Measurements from ENCODE around the gene HAUS7. TPM values are rescaled to one million over a fixed set of nuclear protein-coding genes. Genes with fewer than 3 reads are reported as not detected.

HAUS7 gene
- total RNA-seq, 1 experiment from 2014 or later: 28.9 TPM

GRCh38 chrX:153441981-153442380 lies 28.4 kb downstream of the HAUS7 start:
- H3K9me3 ChIP-seq (ENCODE audit: control insufficient read depth in 1 of 2, insufficient read depth in 1 of 2, low read depth in 1 of 2, low read length in 2 of 2): no peaks in the 10 kb centered on the region
- H3K27me3 ChIP-seq (ENCODE audit: insufficient read depth, low read length): no peaks in the 10 kb centered on the region
- H3K79me2 ChIP-seq (ENCODE audit: insufficient read depth, low read length): no peaks in the 10 kb centered on the region
- no peak overlapping the region for H3K4me2 ChIP-seq (ENCODE audit: low read length)
- ChIA-PET CTCF (interaction anchor here (0.5 kb wide), 1 partner anchor 30 kb away, joined by 5 read pairs; no protein-coding TSS in a partner anchor), POLR2A (no interaction called here), RAD21 (ENCODE audit: low non-redundant PET in 1 of 2, low total read pairs in 2 of 2, uncharacterized antibody in 2 of 2, unreplicated experiment in 2 of 2) (no interaction called here)
- no peak overlapping the region for H3K9ac ChIP-seq (ENCODE audit: low read length)
- no peak overlapping the region for H2AFZ ChIP-seq (ENCODE audit: low read depth, low read length, poor library complexity, severe bottlenecking)
- no peak overlapping the region for H3K4me3 ChIP-seq (replicated peaks in 1 of 2; ENCODE audit: low read depth in 1 of 2, low read length in 2 of 2)
- ATAC-seq (no peak), DNase-seq (ENCODE audit: low read depth, low spot score) (no peak)
- intact Hi-C loops (cut with micrococcal nuclease): no loop called here
- no peak overlapping the region for H3K27ac ChIP-seq (ENCODE audit: low read depth, low read length)
- no peaks in the 10 kb centered on the region for H4K20me1 ChIP-seq (ENCODE audit: insufficient read depth)
- no TSS peak for BruUV-seq (replicated peaks)
- no peaks in the 10 kb centered on the region for H3K9me2 ChIP-seq (ENCODE audit: insufficient read depth)
- TF ChIP-seq SP1 (IDR thresholded peaks at IDR 0.05; ENCODE audit: low read depth): no peak
- no peak for TF ChIP-seq FOSL1 (IDR thresholded peaks at IDR 0.05; ENCODE audit: low read depth)
- TF ChIP-seq SRF (IDR thresholded peaks at IDR 0.05; ENCODE audit: low read depth): no peak
- TF ChIP-seq, protein P1, sequence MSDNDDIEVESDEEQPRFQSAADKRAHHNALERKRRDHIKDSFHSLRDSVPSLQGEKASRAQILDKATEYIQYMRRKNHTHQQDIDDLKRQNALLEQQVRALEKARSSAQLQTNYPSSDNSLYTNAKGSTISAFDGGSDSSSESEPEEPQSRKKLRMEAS (IDR thresholded peaks at IDR 0.05): no peak
- no peak for TF ChIP-seq ELF1 (IDR thresholded peaks at IDR 0.05; ENCODE audit: borderline replicate concordance, low read depth)
- TF ChIP-seq, protein P2, sequence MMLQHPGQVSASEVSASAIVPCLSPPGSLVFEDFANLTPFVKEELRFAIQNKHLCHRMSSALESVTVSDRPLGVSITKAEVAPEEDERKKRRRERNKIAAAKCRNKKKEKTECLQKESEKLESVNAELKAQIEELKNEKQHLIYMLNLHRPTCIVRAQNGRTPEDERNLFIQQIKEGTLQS (IDR thresholded peaks at IDR 0.05): no peak
- TF ChIP-seq POLR2A (IDR thresholded peaks at IDR 0.05; ENCODE audit: borderline replicate concordance, extremely low read depth, insufficient read depth, insufficient read length): no peak
- TF ChIP-seq CBX3 (IDR thresholded peaks at IDR 0.05; ENCODE audit: low read depth): no peak
- no peak for TF ChIP-seq YY1 (IDR thresholded peaks at IDR 0.05; ENCODE audit: extremely low read depth, insufficient replicate concordance, low read depth, low read length)
- TF ChIP-seq POLR2AphosphoS5 (IDR thresholded peaks at IDR 0.05; ENCODE audit: low read depth, low read length): no peak
- no peak for TF ChIP-seq TCF7L2 (IDR thresholded peaks at IDR 0.05; ENCODE audit: borderline replicate concordance, extremely low read depth, insufficient read depth, insufficient read length)
- TF ChIP-seq JUND (IDR thresholded peaks at IDR 0.05): no peak
- TF ChIP-seq EZH2phosphoT487 (IDR thresholded peaks at IDR 0.05; ENCODE audit: borderline replicate concordance): no peak
- TF ChIP-seq CEBPB (IDR thresholded peaks at IDR 0.05; ENCODE audit: low read depth): no peak
- no peak for TF ChIP-seq ZNF274 (IDR thresholded peaks at IDR 0.05; ENCODE audit: low read depth, low read length)
- no peak for TF ChIP-seq EGR1 (IDR thresholded peaks at IDR 0.05; ENCODE audit: low read depth)
- peaks cover 0 to 7% of the 10 kb centered on the region in 2 experiments; a peak in 1 of 4 replicates for H3K4me1 ChIP-seq (ENCODE audit: control insufficient read depth in 1 of 2, insufficient read depth in 2 of 2, low read length in 2 of 2)
- no peaks in the 10 kb centered on the region for H3K36me3 ChIP-seq (ENCODE audit: control insufficient read depth in 1 of 2, insufficient read depth in 2 of 2, low read length in 2 of 2)

Measured in HCT116 (cell line).